Stimulated activated CD8-positive, alpha-beta memory T cell treated with anti-CD3 and anti-CD28 coated beads, Interleukin-4, amount 100 ng/mL, for 4 hours (primary cell): Measurements from ENCODE around the gene NEMP1.
"Not testable (repeated sequence)": the region's sequence is repeated elsewhere in the genome, so short reads cannot be mapped to it uniquely, and the experiment has no call there.

Experiments
- DNase-seq, 2 donors: peaks; one replicate each; pipeline ENCODE4 v3.0.0-alpha.2; 2020; ENCODE audit warnings: low read depth in 2 of 2, low spot score in 1 of 2

NEMP1 gene

GRCh38 chr12:57031138-57031725, 47.4 kb downstream of the NEMP1 start:
- DNase-seq = no peak

GRCh38 chr12:57029457-57029856, 49.1 kb downstream of the NEMP1 start:
- no peak for DNase-seq

GRCh38 chr12:57027805-57028153, 50.8 kb downstream of the NEMP1 start:
- no peak for DNase-seq

GRCh38 chr12:57027011-57027804, 51.4 kb downstream of the NEMP1 start:
- no peak for DNase-seq

GRCh38 chr12:57025196-57025595, 53.4 kb downstream of the NEMP1 start:
- DNase-seq = no peak

- DNase-seq = not testable (repeated sequence)
Measured at GRCh38 chr12:57022324-57022723, 56.3 kb downstream of the NEMP1 start.

GRCh38 chr12:57019983-57020719, 58.4 kb downstream of the NEMP1 start:
- DNase-seq = no peak

GRCh38 chr12:57018906-57019305, 59.7 kb downstream of the NEMP1 start:
- no peak for DNase-seq

GRCh38 chr12:57018353-57018752, 60.2 kb downstream of the NEMP1 start:
- DNase-seq = not testable (repeated sequence)

GRCh38 chr12:57016348-57016747, 62.2 kb downstream of the NEMP1 start, which contains the start of gene TAC3:
TSS of gene TAC3 (minus strand) at chr12:57016529. CDS start at chr12:57015797, 732 bp downstream.
- no peak for DNase-seq

GRCh38 chr12:57012600-57013465, 65.8 kb downstream of the NEMP1 start:
- DNase-seq = no peak

- no peak for DNase-seq
Measured at GRCh38 chr12:57011438-57012424, 66.9 kb downstream of the NEMP1 start.

- no peak for DNase-seq
Measured at GRCh38 chr12:57010627-57011247, 67.9 kb downstream of the NEMP1 start.

- DNase-seq = no peak
Measured at GRCh38 chr12:57009949-57010626, 68.5 kb downstream of the NEMP1 start.

GRCh38 chr12:57008178-57008577, 70.4 kb downstream of the NEMP1 start:
- no peak for DNase-seq

GRCh38 chr12:57006809-57007475, 71.6 kb downstream of the NEMP1 start:
- DNase-seq = no peak

GRCh38 chr12:57005980-57006808, 72.4 kb downstream of the NEMP1 start, which contains the start of gene ZBTB39:
TSS of gene ZBTB39 (minus strand) at chr12:57006546. CDS start at chr12:57004917, 1,629 bp downstream.
- DNase-seq = peak; percentile 31 to 32
